Measurements from ENCODE around the gene GRID1.

- no peak for TF ChIP-seq CTCF (IDR thresholded peaks at IDR 0.05)
- TF ChIP-seq POLR2AphosphoS5 (IDR thresholded peaks at IDR 0.05) = no peak
- TF ChIP-seq EP300 (IDR thresholded peaks at IDR 0.05) = no peak
- no peak for TF ChIP-seq POLR2A (IDR thresholded peaks at IDR 0.05)
Observed at GRCh38 chr10:86033581-86033980, 333.0 kb downstream of the GRID1 start.
